ENCODE results near the gene LAMA2.

LAMA2 gene

GRCh38 chr6:129287231-129288177 is 404.6 kb downstream of the LAMA2 start:
- TF ChIP-seq ARNT (IDR thresholded peaks at IDR 0.05) (no peak), FOXA1 (IDR thresholded peaks at IDR 0.05) (no peak), BHLHE40 (IDR thresholded peaks at IDR 0.05; ENCODE audit: borderline replicate concordance) (no peak), L3MBTL2 (conservative IDR thresholded peaks at IDR 0.05) (no peak), LEF1 (IDR thresholded peaks at IDR 0.05; ENCODE audit: borderline replicate concordance) (no peak), SP1 (IDR thresholded peaks at IDR 0.05) (no peak), NFRKB (IDR thresholded peaks at IDR 0.05) (no peak), TARDBP (IDR thresholded peaks at IDR 0.05) (no peak), FOXK2 (IDR thresholded peaks at IDR 0.05) (no peak)
- DNase-seq (ENCODE audit: extremely low spot score) = no peak
- CTCF ChIA-PET = no interaction called here
- POLR2A ChIA-PET = no interaction called here

GRCh38 chr6:129289442-129289841 is 406.5 kb downstream of the LAMA2 start:
- ChIA-PET CTCF (no interaction called here), POLR2A (no interaction called here)
- no peak for DNase-seq (ENCODE audit: extremely low spot score)
- TF ChIP-seq FOXA1 (IDR thresholded peaks at IDR 0.05) = no peak
- no peak for TF ChIP-seq SUZ12 (IDR thresholded peaks at IDR 0.05)
- no peak for TF ChIP-seq ZNF384 (IDR thresholded peaks at IDR 0.05)
- no peak for TF ChIP-seq ARNT (IDR thresholded peaks at IDR 0.05)
- no peak for TF ChIP-seq L3MBTL2 (conservative IDR thresholded peaks at IDR 0.05)
- TF ChIP-seq TARDBP (IDR thresholded peaks at IDR 0.05) = no peak
- no peak for TF ChIP-seq CTBP1 (IDR thresholded peaks at IDR 0.05; ENCODE audit: borderline replicate concordance)
- TF ChIP-seq FOXK2 (IDR thresholded peaks at IDR 0.05) = no peak
- TF ChIP-seq FOXM1 (IDR thresholded peaks at IDR 0.05; ENCODE audit: borderline replicate concordance) = no peak
- TF ChIP-seq SP1 (IDR thresholded peaks at IDR 0.05) = no peak

GRCh38 chr6:129292836-129293235 is 409.9 kb downstream of the LAMA2 start:
- TF ChIP-seq FOXK2 (IDR thresholded peaks at IDR 0.05) (no peak), FOXM1 (IDR thresholded peaks at IDR 0.05; ENCODE audit: borderline replicate concordance) (no peak), ELF4 (IDR thresholded peaks at IDR 0.05) (no peak), BHLHE40 (IDR thresholded peaks at IDR 0.05; ENCODE audit: borderline replicate concordance) (no peak), NFRKB (IDR thresholded peaks at IDR 0.05) (no peak), SP1 (IDR thresholded peaks at IDR 0.05) (no peak), LEF1 (IDR thresholded peaks at IDR 0.05; ENCODE audit: borderline replicate concordance) (no peak), ZNF384 (IDR thresholded peaks at IDR 0.05) (no peak), PKNOX1 (IDR thresholded peaks at IDR 0.05) (no peak)
- no peak for DNase-seq (ENCODE audit: extremely low spot score)
- ChIA-PET CTCF (no interaction called here), POLR2A (no interaction called here)

- DNase-seq (ENCODE audit: extremely low spot score) = no peak
- POLR2A ChIA-PET = no interaction called here
- CTCF ChIA-PET = no interaction called here
- no peak for TF ChIP-seq ZNF384 (IDR thresholded peaks at IDR 0.05)
Observed at GRCh38 chr6:129297592-129297991, 414.7 kb downstream of the LAMA2 start.

GRCh38 chr6:129302671-129303070 is 419.7 kb downstream of the LAMA2 start:
- ChIA-PET POLR2A (no interaction called here), CTCF (no interaction called here)
- DNase-seq (ENCODE audit: extremely low spot score) = no peak
- TF ChIP-seq NFRKB (IDR thresholded peaks at IDR 0.05) (no peak), LEF1 (IDR thresholded peaks at IDR 0.05; ENCODE audit: borderline replicate concordance) (no peak), ZNF384 (IDR thresholded peaks at IDR 0.05) (no peak), SP1 (IDR thresholded peaks at IDR 0.05) (no peak), SUZ12 (IDR thresholded peaks at IDR 0.05) (no peak), PKNOX1 (IDR thresholded peaks at IDR 0.05) (no peak), L3MBTL2 (conservative IDR thresholded peaks at IDR 0.05) (no peak), BHLHE40 (IDR thresholded peaks at IDR 0.05; ENCODE audit: borderline replicate concordance) (no peak), ARNT (IDR thresholded peaks at IDR 0.05) (no peak), FOXM1 (IDR thresholded peaks at IDR 0.05; ENCODE audit: borderline replicate concordance) (no peak), FOXK2 (IDR thresholded peaks at IDR 0.05) (no peak), FOXA1 (IDR thresholded peaks at IDR 0.05) (no peak), ELF4 (IDR thresholded peaks at IDR 0.05) (no peak), TARDBP (IDR thresholded peaks at IDR 0.05) (no peak), HDGF (IDR thresholded peaks at IDR 0.05; ENCODE audit: borderline replicate concordance) (no peak), CTBP1 (IDR thresholded peaks at IDR 0.05; ENCODE audit: borderline replicate concordance) (no peak)

GRCh38 chr6:129306826-129307225 is 423.9 kb downstream of the LAMA2 start:
- POLR2A ChIA-PET = no interaction called here
- DNase-seq (ENCODE audit: extremely low spot score) = no peak
- no peak for TF ChIP-seq ARNT (IDR thresholded peaks at IDR 0.05)
- TF ChIP-seq HDGF (IDR thresholded peaks at IDR 0.05; ENCODE audit: borderline replicate concordance) = no peak
- no peak for TF ChIP-seq CTBP1 (IDR thresholded peaks at IDR 0.05; ENCODE audit: borderline replicate concordance)
- TF ChIP-seq NFRKB (IDR thresholded peaks at IDR 0.05) = no peak
- TF ChIP-seq FOXA1 (IDR thresholded peaks at IDR 0.05) = no peak
- no peak for TF ChIP-seq SP1 (IDR thresholded peaks at IDR 0.05)
- no peak for TF ChIP-seq PKNOX1 (IDR thresholded peaks at IDR 0.05)
- TF ChIP-seq TARDBP (IDR thresholded peaks at IDR 0.05) = no peak
- no peak for TF ChIP-seq FOXM1 (IDR thresholded peaks at IDR 0.05; ENCODE audit: borderline replicate concordance)
- TF ChIP-seq ZNF384 (IDR thresholded peaks at IDR 0.05) = no peak
- TF ChIP-seq L3MBTL2 (conservative IDR thresholded peaks at IDR 0.05) = no peak
- no peak for TF ChIP-seq FOXK2 (IDR thresholded peaks at IDR 0.05)
- TF ChIP-seq LEF1 (IDR thresholded peaks at IDR 0.05; ENCODE audit: borderline replicate concordance) = no peak
- TF ChIP-seq ELF4 (IDR thresholded peaks at IDR 0.05) = no peak
- TF ChIP-seq SUZ12 (IDR thresholded peaks at IDR 0.05) = no peak
- TF ChIP-seq BHLHE40 (IDR thresholded peaks at IDR 0.05; ENCODE audit: borderline replicate concordance) = no peak
- CTCF ChIA-PET = no interaction called here
